HG02943 (cell line): ENCODE measurements around the gene KRTAP10-3.
"Not testable (repeated sequence)": the region's sequence is repeated elsewhere in the genome, so short reads cannot be mapped to it uniquely, and the experiment has no call there.

ENCODE experiments used
- ATAC-seq: cut with Tn5 transposase; IDR thresholded peaks from one replicate; pipeline ENCODE4 v1.9.1; 2021; ENCODE audit warnings: mild to moderate bottlenecking, low read depth, moderate library complexity; ENCODE audit not compliant: unreplicated experiment

The KRTAP10-3 gene

DNA sequence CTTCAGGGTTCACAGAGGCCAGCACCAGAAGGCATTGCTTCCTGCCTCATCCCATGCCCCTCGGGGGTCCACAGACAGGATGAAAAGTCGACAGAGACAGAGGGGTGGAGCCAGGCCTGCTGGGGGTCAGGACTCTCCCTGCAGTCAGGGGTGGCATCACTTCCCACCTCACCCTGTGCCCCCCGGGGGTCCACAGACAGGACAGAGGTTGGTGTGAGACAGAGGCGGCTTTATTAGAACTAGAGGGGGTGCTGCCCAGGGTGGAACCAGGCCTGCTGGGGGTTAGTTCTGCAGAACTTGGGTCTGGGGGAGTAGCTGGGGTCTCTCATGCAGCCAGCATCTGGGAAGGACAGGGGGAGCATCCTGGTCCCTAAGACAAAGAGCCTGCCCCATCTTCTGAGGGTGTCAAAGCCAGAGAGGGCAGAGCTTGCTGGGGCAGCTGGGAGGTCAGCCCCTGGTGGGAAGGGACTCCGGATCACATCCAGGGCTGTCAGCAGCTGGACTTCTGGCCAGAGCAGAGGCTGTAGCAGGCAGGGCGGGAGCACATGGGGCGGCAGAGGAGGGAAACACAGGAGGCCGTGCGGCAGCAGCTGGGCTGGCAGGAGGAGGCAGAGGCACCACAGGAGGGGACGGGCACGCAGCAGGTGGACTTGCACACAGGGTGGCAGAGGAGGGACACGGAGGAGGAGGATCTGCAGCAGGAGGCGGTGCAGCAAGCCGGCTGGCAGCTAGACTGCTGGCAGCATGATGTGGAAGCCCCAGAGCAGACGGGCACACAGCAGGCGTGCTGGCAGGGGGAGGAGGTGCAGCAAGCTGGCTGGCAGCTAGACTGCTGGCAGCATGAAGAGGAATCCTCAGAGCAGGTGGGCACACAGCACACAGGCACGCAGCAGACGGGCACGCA lies 32.6 kb upstream of the KRTAP10-3 start:
- not testable (repeated sequence) for ATAC-seq

GRCh38 chr21:44590311-44590721 lies 31.7 kb upstream of the KRTAP10-3 start:
- no peak for ATAC-seq

- ATAC-seq = no peak
These were observed 31.2 kb upstream of the KRTAP10-3 start for GRCh38 chr21:44589586-44590305.

DNA sequence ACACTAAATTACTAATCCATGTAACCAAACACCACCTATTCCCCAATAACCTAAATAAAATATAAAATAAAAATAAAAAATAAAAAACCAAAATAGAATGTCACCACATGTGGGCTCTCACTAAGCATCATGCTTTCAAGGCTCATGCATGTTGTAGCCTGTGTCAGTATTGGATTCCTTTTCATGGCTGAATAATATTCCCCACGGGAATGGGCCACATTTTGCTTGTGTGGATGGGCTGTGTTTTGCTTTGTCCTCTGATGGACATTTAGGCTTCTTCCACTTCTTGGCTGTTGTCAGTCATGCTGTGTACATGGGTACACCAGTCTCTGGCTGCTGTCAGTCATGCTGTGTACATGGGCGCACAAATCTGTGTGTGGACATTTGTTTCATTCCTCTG lies 30.5 kb upstream of the KRTAP10-3 start:
- no peak for ATAC-seq

- ATAC-seq = no peak
These were observed 27.3 kb upstream of the KRTAP10-3 start for GRCh38 chr21:44585892-44586291.

DNA sequence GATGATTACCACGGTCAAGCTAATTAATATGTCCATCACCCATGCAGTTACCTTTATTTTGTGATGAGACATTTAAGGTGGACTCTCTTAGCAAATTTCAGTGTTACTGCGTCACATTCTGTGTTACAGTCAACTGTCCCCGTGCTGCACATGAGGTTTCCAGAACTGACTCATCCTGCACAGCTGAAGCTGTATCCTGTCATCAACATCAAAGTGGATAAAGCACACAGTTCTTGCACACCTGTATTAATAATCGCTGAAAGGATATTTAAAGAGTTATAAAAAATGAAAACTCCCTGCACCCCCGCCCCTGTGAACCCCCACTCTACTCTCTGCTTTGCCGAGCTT lies 25.2 kb upstream of the KRTAP10-3 start:
- ATAC-seq = no peak

GRCh38 chr21:44583089-44583799 lies 24.6 kb upstream of the KRTAP10-3 start:
- ATAC-seq = no peak

GRCh38 chr21:44582055-44582454 lies 23.5 kb upstream of the KRTAP10-3 start:
- ATAC-seq = no peak

DNA sequence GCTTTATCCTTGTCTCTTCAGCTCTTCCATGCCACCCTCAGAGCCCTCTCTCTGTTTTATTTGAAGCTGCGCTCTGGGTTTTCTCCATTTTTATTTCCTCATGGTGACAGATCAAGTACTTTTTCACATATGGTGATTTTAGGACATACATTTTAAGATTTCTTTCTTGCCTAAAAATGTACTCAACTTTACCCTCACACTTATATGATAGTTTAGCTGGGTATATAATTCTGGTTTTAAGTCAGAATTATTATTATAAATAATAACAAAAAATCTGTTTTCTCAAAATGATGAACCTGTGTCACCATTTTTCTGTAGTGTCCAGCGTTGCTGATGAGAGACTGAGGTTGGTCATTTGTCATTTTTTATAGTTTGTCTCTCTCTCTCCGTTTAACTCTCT lies 22.6 kb upstream of the KRTAP10-3 start:
- ATAC-seq = no peak

- ATAC-seq = not testable (repeated sequence)
These were observed 21.7 kb upstream of the KRTAP10-3 start, which contains the start of gene KRTAP10-5 for GRCh38 chr21:44580231-44580821. Gene KRTAP10-5, minus strand, starts transcription at chr21:44580604. Its CDS starts 26 bp downstream, at chr21:44580578.

GRCh38 chr21:44579833-44580144 lies 21.2 kb upstream of the KRTAP10-3 start:
- no peak for ATAC-seq

DNA sequence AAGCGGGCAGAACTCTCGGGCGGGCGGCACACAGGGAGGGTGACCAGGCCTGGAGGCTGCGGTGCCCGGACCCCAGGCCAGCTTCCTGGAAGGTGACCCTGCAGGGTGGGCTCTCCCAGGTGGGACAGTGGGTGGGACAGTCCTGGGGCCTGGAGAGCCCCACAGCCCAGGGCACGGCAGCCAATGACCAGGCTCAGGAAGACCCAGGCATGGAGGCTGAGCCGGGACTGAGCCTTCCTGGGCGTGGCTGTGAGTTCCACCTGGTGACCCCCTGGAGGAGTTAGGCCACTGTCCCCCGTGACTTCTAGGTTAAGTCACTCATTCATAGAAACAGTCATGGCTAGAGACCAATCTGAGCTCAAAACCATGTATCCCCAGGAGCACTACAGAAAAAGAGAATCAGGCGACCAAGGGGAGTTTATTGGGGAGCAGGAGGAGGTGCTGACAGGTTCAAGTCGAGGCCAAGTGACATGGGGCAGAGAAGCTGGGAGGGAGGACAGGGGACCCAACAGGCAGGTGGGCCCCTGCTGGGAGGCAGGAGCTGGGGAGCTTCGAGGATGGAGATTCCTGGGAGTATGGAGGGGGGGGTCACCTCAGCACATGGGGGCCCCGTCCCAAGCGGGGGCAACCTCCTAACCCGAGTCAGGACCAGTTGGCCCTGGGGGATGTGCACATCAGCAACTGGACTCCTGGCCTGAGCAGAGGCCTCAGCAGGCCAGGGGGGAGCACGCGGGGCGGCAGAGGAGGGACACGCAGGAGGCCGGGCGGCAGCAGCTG lies 20.6 kb upstream of the KRTAP10-3 start:
- ATAC-seq = no peak

DNA sequence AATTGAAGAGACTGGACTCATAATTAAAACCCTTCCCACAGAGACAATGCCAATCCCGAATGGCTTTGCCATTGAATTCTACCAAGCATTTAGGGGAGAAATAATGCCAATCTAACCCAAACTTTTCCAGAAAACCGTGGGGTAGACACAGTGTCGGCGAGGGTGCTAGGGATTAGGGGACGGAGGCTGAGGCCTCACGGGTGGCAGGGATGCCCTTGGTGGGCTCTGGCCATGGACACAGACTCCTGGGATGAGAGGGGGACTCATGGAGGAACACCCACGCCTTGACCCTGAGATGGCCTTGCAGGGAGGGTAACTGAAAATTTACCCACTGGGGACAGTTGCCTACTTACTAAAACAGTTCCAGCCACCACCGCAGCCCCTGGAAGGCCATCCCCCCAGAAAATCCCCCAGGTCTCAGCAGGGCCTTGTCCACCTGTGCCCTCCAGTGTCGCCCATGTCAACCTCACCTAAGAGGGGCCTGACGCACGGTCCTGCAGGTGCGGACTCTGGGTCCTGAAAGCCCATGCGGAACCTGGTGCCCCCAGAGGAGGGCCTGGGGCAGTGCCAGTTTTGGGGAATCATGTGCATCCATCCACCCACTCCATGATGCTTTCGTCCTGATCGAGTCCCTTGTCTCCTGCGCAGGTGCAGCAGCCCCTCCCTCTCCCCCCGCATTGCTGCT lies 19.9 kb upstream of the KRTAP10-3 start:
- no peak for ATAC-seq

DNA sequence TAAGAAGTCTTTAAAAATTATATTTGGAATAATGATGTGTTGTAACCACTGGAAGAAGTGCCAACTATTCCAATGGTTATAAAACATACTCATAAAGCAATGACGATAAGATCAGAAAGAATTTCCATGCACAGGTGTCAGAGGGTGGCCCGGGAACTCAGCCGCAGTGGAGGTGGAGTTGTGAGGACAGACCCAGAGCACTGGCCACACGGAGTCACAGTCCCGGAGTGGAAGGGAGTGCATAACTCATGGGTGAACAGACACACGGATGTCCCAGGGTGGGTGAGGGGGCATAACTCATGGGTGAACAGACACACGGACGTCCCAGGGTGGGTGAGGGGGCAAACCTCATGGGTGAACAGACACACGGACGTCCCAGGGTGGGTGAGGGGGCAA lies 17.4 kb upstream of the KRTAP10-3 start:
- ATAC-seq = no peak

- ATAC-seq = no peak
These were observed 16.9 kb upstream of the KRTAP10-3 start for GRCh38 chr21:44575307-44576024.

DNA sequence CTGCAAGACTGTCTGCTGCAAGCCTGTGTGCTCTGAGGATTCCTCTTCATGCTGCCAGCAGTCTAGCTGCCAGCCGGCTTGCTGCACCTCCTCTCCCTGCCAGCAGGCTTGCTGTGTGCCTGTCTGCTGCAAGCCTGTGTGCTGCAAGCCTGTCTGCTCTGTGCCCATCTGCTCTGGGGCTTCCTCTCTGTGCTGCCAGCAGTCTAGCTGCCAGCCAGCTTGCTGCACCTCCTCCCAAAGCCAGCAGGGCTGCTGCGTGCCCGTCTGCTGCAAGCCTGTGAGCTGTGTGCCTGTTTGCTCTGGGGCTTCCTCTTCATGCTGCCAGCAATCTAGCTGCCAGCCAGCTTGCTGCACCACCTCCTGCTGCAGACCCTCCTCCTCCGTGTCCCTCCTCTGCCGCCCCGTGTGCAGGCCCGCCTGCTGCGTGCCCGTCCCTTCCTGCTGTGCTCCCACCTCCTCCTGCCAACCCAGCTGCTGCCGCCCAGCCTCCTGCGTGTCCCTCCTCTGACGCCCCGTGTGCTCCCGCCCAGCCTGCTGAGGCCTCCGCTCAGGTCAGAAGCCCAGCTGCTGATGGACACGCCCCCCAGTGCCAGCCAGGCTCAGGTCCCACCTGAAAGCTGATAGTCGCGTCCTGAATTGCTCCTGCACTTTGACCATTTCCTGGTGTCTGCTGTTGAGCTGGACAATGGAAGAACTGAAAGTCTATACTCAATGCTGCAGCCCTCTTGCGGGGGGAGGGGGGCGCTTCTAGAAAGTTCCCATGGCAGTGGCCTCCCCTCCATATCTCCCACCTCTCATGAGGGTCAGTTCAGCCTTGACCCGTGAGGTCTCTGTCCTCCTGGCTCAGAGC lies 16.1 kb upstream of the KRTAP10-3 start:
- no peak for ATAC-seq

- not testable (repeated sequence) for ATAC-seq
These were observed 15.2 kb upstream of the KRTAP10-3 start, which contains the start of gene KRTAP10-4 for GRCh38 chr21:44573630-44574456. Gene KRTAP10-4, plus strand, starts transcription at chr21:44573729. Its CDS starts 30 bp downstream, at chr21:44573759.
